Activated B cell treated with CpG ODN at 0.5 μM for 24 hours (primary cell): ENCODE results near the gene RMRP. TPM values are rescaled to one million over a fixed set of nuclear protein-coding genes. Genes with fewer than 3 reads are reported as not detected.

ENCODE experiments used
- ATAC-seq: fragments of 200-7000 bp; cut with Tn5 transposase; one replicate; pipeline ENCODE4 v1.10.0; 2021; ENCODE audit warnings: low read depth, mild to moderate bottlenecking, moderate library complexity
- CTCF ChIA-PET: fragments of 350-600 bp; sonication (Branson Sonifier 250); formaldehyde crosslinking; loops from one replicate; lab custom pipeline; 2021; ENCODE audit warnings: antibody characterized with exemption; lab: Charles Lee
- POLR2A ChIA-PET: fragments of 350-600 bp; sonication (Branson Sonifier 250); formaldehyde crosslinking; loops from one replicate; lab custom pipeline; 2021; ENCODE audit warnings: antibody characterized with exemption; lab: Charles Lee
- DNase-seq: peaks from one replicate; pipeline ENCODE4 v3.0.0; 2022
- H3K27ac Mint-ChIP-seq: one replicate; pipeline ENCODE4 v1.8.0; 2020; ENCODE audit warnings: mixed read lengths
- H3K27me3 Mint-ChIP-seq: one replicate; pipeline ENCODE4 v1.8.0; 2021; ENCODE audit warnings: mixed read lengths
- H3K36me3 Mint-ChIP-seq: one replicate; pipeline ENCODE4 v1.8.0; 2021; ENCODE audit warnings: low read depth, mixed read lengths
- H3K4me1 Mint-ChIP-seq: one replicate; pipeline ENCODE4 v1.8.0; 2021; ENCODE audit warnings: mixed read lengths
- H3K4me3 Mint-ChIP-seq: one replicate; pipeline ENCODE4 v1.8.0; 2020; ENCODE audit warnings: mild to moderate bottlenecking, mixed read lengths
- H3K9me3 Mint-ChIP-seq: one replicate; pipeline ENCODE4 v1.8.0; 2020; ENCODE audit warnings: mixed read lengths
- intact Hi-C: fragments of 100-400 bp; cut with micrococcal nuclease; formaldehyde crosslinking; loops from one replicate; pipeline ENCODE4 v1.15.1; 2024
- total RNA-seq: library from RNA; stranded (reverse); gene quantifications from 2 replicates; pipeline ENCODE4 v1.2.3, GENCODE V29; 2022
- TF ChIP-seq, protein P1 (sequence below): fragments of 200-600 bp; IDR thresholded peaks from one replicate; pipeline ENCODE4 v1.8.0; 2022; ENCODE audit warnings: antibody characterized with exemption, mild to moderate bottlenecking

Gene RMRP
- total RNA-seq, 1 donor from 2014 or later = 9,516 TPM

DNA sequence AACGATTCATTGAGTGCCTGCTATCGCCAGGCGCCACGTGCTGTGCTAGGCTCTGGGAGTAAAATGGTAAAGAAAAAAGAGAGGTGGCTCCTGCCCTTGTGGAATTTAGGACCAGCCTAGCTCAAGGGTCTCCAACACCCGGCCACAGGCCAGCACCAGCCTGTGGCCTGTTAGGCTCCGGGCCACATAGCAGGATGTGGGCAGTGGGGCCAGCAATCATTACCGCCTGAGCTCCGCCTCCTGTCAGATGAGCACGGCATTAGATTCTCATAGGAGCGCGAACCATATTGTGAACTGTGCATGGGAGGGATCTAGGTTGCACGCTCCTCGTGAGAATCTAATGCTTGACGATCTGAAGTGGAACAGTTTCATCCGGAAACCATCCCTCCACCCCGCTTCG is 1.5 kb downstream of the RMRP start:
- ATAC-seq (no peak), DNase-seq (no peak)
- H3K9me3 Mint-ChIP-seq = no peaks in the 10 kb centered on the region
- H3K27ac Mint-ChIP-seq = peak overlapping the region; percentile 99
- peaks cover 5% of the 10 kb centered on the region for H3K27me3 Mint-ChIP-seq
- H3K36me3 Mint-ChIP-seq = peaks cover 29% of the 10 kb centered on the region
- POLR2A ChIA-PET = interaction anchor here (1.1 to 18.0 kb wide), 6 partner anchors 9 to 71 kb away, joined by 3 to 549 read pairs (median 27); partner anchors contain the start of genes ARHGEF39, CD72 and TESK1
- TF ChIP-seq, protein P1, sequence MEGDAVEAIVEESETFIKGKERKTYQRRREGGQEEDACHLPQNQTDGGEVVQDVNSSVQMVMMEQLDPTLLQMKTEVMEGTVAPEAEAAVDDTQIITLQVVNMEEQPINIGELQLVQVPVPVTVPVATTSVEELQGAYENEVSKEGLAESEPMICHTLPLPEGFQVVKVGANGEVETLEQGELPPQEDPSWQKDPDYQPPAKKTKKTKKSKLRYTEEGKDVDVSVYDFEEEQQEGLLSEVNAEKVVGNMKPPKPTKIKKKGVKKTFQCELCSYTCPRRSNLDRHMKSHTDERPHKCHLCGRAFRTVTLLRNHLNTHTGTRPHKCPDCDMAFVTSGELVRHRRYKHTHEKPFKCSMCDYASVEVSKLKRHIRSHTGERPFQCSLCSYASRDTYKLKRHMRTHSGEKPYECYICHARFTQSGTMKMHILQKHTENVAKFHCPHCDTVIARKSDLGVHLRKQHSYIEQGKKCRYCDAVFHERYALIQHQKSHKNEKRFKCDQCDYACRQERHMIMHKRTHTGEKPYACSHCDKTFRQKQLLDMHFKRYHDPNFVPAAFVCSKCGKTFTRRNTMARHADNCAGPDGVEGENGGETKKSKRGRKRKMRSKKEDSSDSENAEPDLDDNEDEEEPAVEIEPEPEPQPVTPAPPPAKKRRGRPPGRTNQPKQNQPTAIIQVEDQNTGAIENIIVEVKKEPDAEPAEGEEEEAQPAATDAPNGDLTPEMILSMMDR = no peak
- peak overlapping the region; percentile 88 for H3K4me3 Mint-ChIP-seq
- H3K4me1 Mint-ChIP-seq = peaks cover 76% of the 10 kb centered on the region
- intact Hi-C loops = loop anchor here (2.0 kb wide), 1 partner anchor 540 kb away; no protein-coding TSS in a partner anchor
- CTCF ChIA-PET = interaction anchor here (1.0 to 12.0 kb wide), 4 partner anchors 9 to 41 kb away, joined by 3 to 127 read pairs (median 38); partner anchors contain the start of gene CD72

DNA sequence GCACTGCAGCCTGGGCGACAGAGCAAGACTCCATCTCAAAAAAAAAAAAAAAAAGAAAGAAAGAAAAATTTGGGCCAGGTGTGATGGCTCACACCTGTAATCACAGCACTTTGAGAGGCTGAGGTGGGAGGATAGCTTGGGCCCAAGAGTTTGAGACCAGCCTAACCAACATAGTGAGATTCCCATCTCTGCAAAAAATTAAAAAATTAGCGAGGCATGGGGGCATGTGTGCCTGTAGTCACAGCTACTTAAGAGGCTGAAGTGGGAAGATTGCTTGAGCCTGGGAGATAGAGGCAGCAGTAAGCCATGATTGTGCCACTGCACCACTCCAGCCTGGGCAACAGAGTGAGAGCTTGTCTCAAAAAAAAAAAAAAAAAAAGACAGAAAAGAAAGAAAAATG is 4.2 kb downstream of the RMRP start:
- ChIA-PET POLR2A (interaction anchor here (0.6 to 18.0 kb wide), 5 partner anchors 10 to 104 kb away, joined by 3 to 549 read pairs (median 5); partner anchors contain the start of gene CD72), CTCF (interaction anchor here (1.3 kb wide), 1 partner anchor 173 kb away, joined by 4 read pairs; no protein-coding TSS in a partner anchor)
- TF ChIP-seq, protein P1 = no peak
- H3K4me3 Mint-ChIP-seq = no peak overlapping the region
- ATAC-seq (no peak), DNase-seq (no peak)
- H3K9me3 Mint-ChIP-seq = no peaks in the 10 kb centered on the region
- peaks cover 5% of the 10 kb centered on the region for H3K27me3 Mint-ChIP-seq
- H3K36me3 Mint-ChIP-seq = peaks cover 4% of the 10 kb centered on the region
- peaks cover 75% of the 10 kb centered on the region for H3K4me1 Mint-ChIP-seq
- intact Hi-C loops = no loop called here
- H3K27ac Mint-ChIP-seq = peak overlapping the region; percentile 68

DNA sequence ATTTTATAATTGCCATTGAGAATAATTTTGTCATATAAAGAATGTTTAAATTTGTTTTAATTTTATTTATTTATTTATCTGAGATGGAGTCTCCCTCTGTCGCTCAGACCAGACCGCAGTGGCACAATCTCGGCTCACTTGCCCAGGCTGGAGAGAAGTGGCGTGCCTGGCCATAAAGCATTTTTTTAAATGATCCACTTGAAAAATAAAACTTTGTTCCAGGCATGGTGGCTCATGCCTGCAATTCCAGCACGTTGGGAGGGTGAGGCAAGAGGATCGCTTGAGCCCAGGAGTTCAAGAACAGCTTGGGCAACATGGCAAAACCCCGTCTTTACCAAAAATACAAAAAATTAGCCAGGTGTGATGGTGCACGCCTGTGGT is 5.0 kb downstream of the RMRP start:
- H3K27ac Mint-ChIP-seq = peak overlapping the region; percentile 53
- intact Hi-C loops = no loop called here
- H3K4me1 Mint-ChIP-seq = peaks cover 80% of the 10 kb centered on the region
- peaks cover 3% of the 10 kb centered on the region for H3K27me3 Mint-ChIP-seq
- DNase-seq (no peak), ATAC-seq (no peak)
- H3K4me3 Mint-ChIP-seq = no peak overlapping the region
- no peaks in the 10 kb centered on the region for H3K9me3 Mint-ChIP-seq
- TF ChIP-seq, protein P1 = no peak
- CTCF ChIA-PET = no interaction called here
- POLR2A ChIA-PET = interaction anchor here (0.7 to 18.0 kb wide), 3 partner anchors 9 to 66 kb away, joined by 3 to 549 read pairs (median 8); partner anchors contain the start of gene CD72
- peaks cover 2% of the 10 kb centered on the region for H3K36me3 Mint-ChIP-seq

DNA sequence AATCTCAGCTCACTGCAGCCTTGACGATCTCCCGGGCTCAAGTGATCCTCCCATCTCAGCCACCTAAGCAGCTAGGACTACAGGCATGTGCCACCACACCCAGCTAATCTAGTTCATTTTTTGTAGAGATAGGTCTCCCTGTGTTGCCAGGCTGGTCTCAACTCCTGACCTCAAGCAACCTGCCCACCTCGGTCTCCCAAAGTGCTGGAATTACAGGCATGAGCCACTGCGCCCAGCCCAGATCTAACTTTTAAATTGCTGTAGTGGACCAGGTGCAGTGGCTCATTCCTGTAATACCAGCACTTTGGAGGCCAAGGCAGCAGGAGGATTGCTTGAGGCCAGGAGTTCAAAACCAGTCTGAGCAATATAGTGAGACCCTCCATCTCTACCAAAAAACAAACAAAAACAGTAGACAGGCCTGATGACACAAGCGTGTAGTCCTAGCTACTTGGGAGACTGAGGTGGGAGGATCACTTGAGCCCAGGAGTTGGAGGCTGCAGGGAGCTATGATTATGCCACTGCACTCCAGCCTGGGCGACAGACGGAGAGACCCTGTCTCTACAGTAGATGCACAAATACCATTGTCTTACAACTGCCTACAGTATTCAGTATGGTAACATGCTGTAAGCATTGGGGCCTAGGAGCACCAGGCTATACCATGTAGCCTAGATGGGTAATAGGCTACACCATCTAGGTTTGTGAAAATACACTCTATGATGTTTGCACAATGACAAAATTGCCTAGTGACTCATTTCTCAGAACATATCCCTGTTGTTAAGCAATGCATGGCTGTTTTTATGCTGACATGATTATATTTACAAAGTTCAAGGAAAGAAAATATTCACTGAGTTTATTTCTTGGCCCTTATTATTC is 5.6 kb downstream of the RMRP start:
- no peaks in the 10 kb centered on the region for H3K27me3 Mint-ChIP-seq
- POLR2A ChIA-PET = interaction anchor here (0.6 to 18.0 kb wide), 3 partner anchors 37 to 987 kb away, joined by 3 to 549 read pairs (median 3); partner anchors contain the start of gene CD72
- intact Hi-C loops = no loop called here
- no peaks in the 10 kb centered on the region for H3K36me3 Mint-ChIP-seq
- H3K9me3 Mint-ChIP-seq = no peaks in the 10 kb centered on the region
- TF ChIP-seq, protein P1 = no peak
- DNase-seq (no peak), ATAC-seq (no peak)
- CTCF ChIA-PET = interaction anchor here (6.3 to 10.1 kb wide), 2 partner anchors 37 to 48 kb away, joined by 28 to 162 read pairs; partner anchors contain the start of genes CD72 and TESK1
- peaks cover 80% of the 10 kb centered on the region for H3K4me1 Mint-ChIP-seq
- peak overlapping the region; percentile 98 for H3K27ac Mint-ChIP-seq
- H3K4me3 Mint-ChIP-seq = no peak overlapping the region
